Ovary (tissue), 9 donors: ENCODE results near the gene MIEF1. TPM values are rescaled to one million over a fixed set of nuclear protein-coding genes. Genes with fewer than 3 reads are reported as not detected.
"Not testable (repeated sequence)": the region's sequence is repeated elsewhere in the genome, so short reads cannot be mapped to it uniquely, and the experiment has no call there.

Source experiments
- DNase-seq, 5 donors: peaks; one replicate each; pipeline ENCODE4 v3.0.0-alpha.2; 2019 to 2020
- H3K27ac ChIP-seq, 2 donors: fragments of 200-600 bp; one replicate each; pipeline versions ENCODE4 v1.5.1 to v1.8.0; 2019 to 2022
- H3K27me3 ChIP-seq: fragments of 200-600 bp; one replicate; pipeline ENCODE4 v1.8.0; 2022
- H3K36me3 ChIP-seq: fragments of 200-600 bp; sonication (generic); one replicate; pipeline ENCODE4 v1.5.1; 2019
- H3K4me1 ChIP-seq: one replicate; pipeline ENCODE4 v1.8.1; 2013; ENCODE audit warnings: mild to moderate bottlenecking, moderate library complexity; ENCODE audit not compliant: insufficient read depth
- H3K4me3 ChIP-seq: fragments of 200-600 bp; sonication (generic); one replicate; pipeline ENCODE4 v1.5.1; 2017
- H3K9me3 ChIP-seq, 2 donors: fragments of 200-600 bp in 1 of 2; sonication (generic) in 1 of 2; one replicate each; pipeline versions ENCODE4 v1.5.1 to v1.8.1; 2013 to 2019; ENCODE audit warnings: mild to moderate bottlenecking in 1 of 2, moderate library complexity in 1 of 2
- CTCF ChIP-seq, 3 donors: fragments of 450-650 bp in 2 of 3; fragments of 200-600 bp in 1 of 3; IDR thresholded peaks; one replicate each; pipeline versions ENCODE4 v1.5.1 to v1.8.0; 2016 to 2022; ENCODE audit warnings: antibody characterized with exemption in 3 of 3, mild to moderate bottlenecking in 1 of 3
- EP300 ChIP-seq: sonication (generic); formaldehyde crosslinking; IDR thresholded peaks from one replicate; pipeline ENCODE4 v1.6.1; 2017; ENCODE audit warnings: antibody characterized with exemption
- POLR2A ChIP-seq: fragments of 450-650 bp; IDR thresholded peaks from one replicate; pipeline ENCODE4 v1.6.1; 2017; ENCODE audit warnings: antibody characterized with exemption, mild to moderate bottlenecking, moderate library complexity
- WGBS, 3 donors: extraction: QIAGEN DNeasy Blood & Tissue Kit in 1 of 3; methylation state at CpG; one replicate each; pipeline versions ENCODE4 v1.1.5 to v1.1.7; 2013 to 2017; 5-methylcytosine and 5-hydroxymethylcytosine counted together
- intact Hi-C, 4 donors: fragments of 100-400 bp; cut with DNase I; formaldehyde crosslinking; loops; one replicate each; pipeline versions ENCODE4 v1.11.0 to v1.15.1; 2022 to 2023
- polyA plus RNA-seq, 2 donors: library from polyadenylated mRNA; stranded (reverse); fragments of 200-250 nt in 1 of 2; fragments of 350-450 nt in 1 of 2; fragmentation: Illumina TruSeq in 1 of 2; extraction: RNeasy Lipid Tissue Mini Kit (QIAGEN cat#74804) in 1 of 2; gene quantifications; one replicate each; pipeline ENCODE4 v1.2.3, GENCODE V29; 2013 to 2014
- total RNA-seq, 7 donors: library from RNA; depleted of rRNA in 2 of 7; stranded (reverse); fragments of >200 nt in 2 of 7; fragmentation: NEBNext Ultra II Directional in 3 of 7; extraction: Animal tissue kit (Norgen Biotek cat#: 25700) in 3 of 7; gene quantifications; one replicate each; pipeline versions ENCODE4 v1.1.0 to v1.2.4, GENCODE V29; 2016 to 2023
- donor health status: DM: no; HTN: no; CAD: no; lungs with moderate emphysema.
- donor health status: DM: no; HTN: no; CAD: no.
- donor health status: Bipolar disorder and iron deficiency.
- donor health status: DM: yes; HTN: yes; CAD: no.
- donor health status: DM: no; HTN: no; CAD: no.
- donor health status: DM: yes; HTN: yes; CAD: no.

The MIEF1 gene
- total and polyA plus RNA-seq, 9 donors, result 11.4 to 23.9 (median 19.9) TPM

- no peak for TF ChIP-seq CTCF (IDR thresholded peaks at IDR 0.05)
- no peak for TF ChIP-seq POLR2A
- TF ChIP-seq EP300, result no peak
- Histone ChIP-seq H3K27me3 (no peaks in the 10 kb centered on the region), H3K4me1 (peaks cover 15% of the 10 kb centered on the region), H3K9me3 (no peaks in the 10 kb centered on the region), H3K4me3 (peak overlapping the region; percentile 95), H3K27ac (peak overlapping the region in 1 of 2 donors; percentile 69), H3K36me3 (no peaks in the 10 kb centered on the region)
- WGBS, 3 donors, result 3 to 5% (median 3%) methylated on average over 18 of the region's 18 CpGs
- intact Hi-C loops, result loop anchor here in 3 of 4 donors (2.0 to 10.0 kb wide), 4 partner anchors 16 to 328 kb away; partner anchors contain the start of gene RPL3 (in 1 of the 3)
- DNase-seq, result no peak
Observed at GRCh38 chr22:39502789-39503409, 809 bp downstream of the MIEF1 start.

GRCh38 chr22:39503630-39504029 is 1.5 kb downstream of the MIEF1 start:
- intact Hi-C loops, result loop anchor here in 3 of 4 donors (2.0 to 10.0 kb wide), 4 partner anchors 15 to 329 kb away; partner anchors contain the start of gene RPL3 (in 1 of the 3)
- Histone ChIP-seq H3K27me3 (no peaks in the 10 kb centered on the region), H3K4me3 (no peak overlapping the region), H3K27ac (no peak overlapping the region), H3K36me3 (no peaks in the 10 kb centered on the region), H3K4me1 (peaks cover 15% of the 10 kb centered on the region), H3K9me3 (no peaks in the 10 kb centered on the region)
- no peak for TF ChIP-seq CTCF (IDR thresholded peaks at IDR 0.05)
- TF ChIP-seq EP300, result no peak
- no peak for TF ChIP-seq POLR2A
- 53 to 65% (median 61%) methylated on average over 6 of the region's 6 CpGs for WGBS, 3 donors
- DNase-seq, result no peak

GRCh38 chr22:39504071-39504470 is 2.0 kb downstream of the MIEF1 start:
- DNase-seq, result no peak
- Histone ChIP-seq H3K9me3 (no peaks in the 10 kb centered on the region), H3K4me1 (peaks cover 15% of the 10 kb centered on the region), H3K4me3 (no peak overlapping the region), H3K27ac (no peak overlapping the region), H3K36me3 (no peaks in the 10 kb centered on the region), H3K27me3 (no peaks in the 10 kb centered on the region)
- intact Hi-C loops, result loop anchor here in 3 of 4 donors (5.0 to 10.0 kb wide), 3 partner anchors 99 to 329 kb away; partner anchors contain the start of gene RPL3 (in 1 of the 3)
- WGBS, 3 donors, result 89 to 91% (median 90%) methylated on average over 16 of the region's 16 CpGs
- no peak for TF ChIP-seq CTCF (IDR thresholded peaks at IDR 0.05)
- TF ChIP-seq POLR2A, result no peak
- no peak for TF ChIP-seq EP300

- not testable (repeated sequence) for H3K9me3 ChIP-seq, H3K4me3 ChIP-seq, H3K36me3 ChIP-seq, H3K27ac ChIP-seq, H3K4me1 ChIP-seq, DNase-seq, H3K27me3 ChIP-seq
- intact Hi-C loops, result loop anchor here in 3 of 4 donors (10.0 kb wide), 2 partner anchors 102 to 332 kb away; no protein-coding TSS in a partner anchor
- WGBS, 3 donors, result 70 to 85% (median 81%) methylated on average over 10 of the region's 10 CpGs
Observed at GRCh38 chr22:39507021-39507420, 4.9 kb downstream of the MIEF1 start.

- no peak for TF ChIP-seq CTCF (IDR thresholded peaks at IDR 0.05)
- TF ChIP-seq EP300, result no peak
- no peak for TF ChIP-seq POLR2A
- no peaks in the 10 kb centered on the region for H3K27me3 ChIP-seq
- no peak overlapping the region for H3K27ac ChIP-seq
- no peak overlapping the region for H3K4me3 ChIP-seq
- H3K4me1 ChIP-seq, result peaks cover 2% of the 10 kb centered on the region
- no peaks in the 10 kb centered on the region for H3K36me3 ChIP-seq
- no peak for DNase-seq
- intact Hi-C loops, result loop anchor here in 3 of 4 donors (10.0 kb wide), 2 partner anchors 104 to 334 kb away; no protein-coding TSS in a partner anchor
- WGBS, 3 donors, result 61 to 70% (median 64%) methylated on average over 4 of the region's 4 CpGs
- H3K9me3 ChIP-seq, result no peaks in the 10 kb centered on the region
Observed at GRCh38 chr22:39508393-39508792, 6.3 kb downstream of the MIEF1 start.
